Heart right ventricle (tissue), 16 donors: ENCODE results near the gene COMMD1. TPM values are rescaled to one million over a fixed set of nuclear protein-coding genes. Genes with fewer than 3 reads are reported as not detected.

Experiments used
- ATAC-seq, 8 donors: fragments of 200-7000 bp; cut with Tn5 transposase; one replicate each; pipeline ENCODE4 v1.9.1; 2020; ENCODE audit warnings: mild to moderate bottlenecking in 8 of 8, moderate library complexity in 8 of 8, moderate number of reproducible peaks in 1 of 8
- DNase-seq, 2 donors: peaks; one replicate each; pipeline ENCODE4 v3.0.0-alpha.2; 2020
- H3K27ac ChIP-seq, 10 donors: fragments of 200-600 bp; sonication (generic) in 2 of 10; one replicate each; pipeline versions ENCODE4 v1.5.0 to v1.8.0; 2020 to 2022; ENCODE audit warnings: mild to moderate bottlenecking in 3 of 10
- H3K27me3 ChIP-seq, 7 donors: fragments of 200-600 bp; one replicate each; pipeline ENCODE4 v1.8.0; 2021 to 2022; ENCODE audit warnings: mild to moderate bottlenecking in 2 of 7
- H3K36me3 ChIP-seq, 9 donors: fragments of 200-600 bp; sonication (generic) in 1 of 9; one replicate each; pipeline versions ENCODE4 v1.5.0 to v1.8.0; 2020 to 2022; ENCODE audit warnings: mild to moderate bottlenecking in 2 of 9
- H3K4me1 ChIP-seq, 9 donors: fragments of 200-600 bp; sonication (generic) in 1 of 9; one replicate each; pipeline versions ENCODE4 v1.5.0 to v1.8.0; 2020 to 2022; ENCODE audit warnings: mild to moderate bottlenecking in 4 of 9
- H3K4me3 ChIP-seq, 10 donors: fragments of 200-600 bp; sonication (generic) in 2 of 10; one replicate each; pipeline versions ENCODE4 v1.5.0 to v1.8.0; 2020 to 2022; ENCODE audit warnings: mild to moderate bottlenecking in 7 of 10, moderate library complexity in 2 of 10
- H3K9me3 ChIP-seq, 11 donors: fragments of 200-600 bp in 10 of 11; sonication (generic) in 2 of 11; one replicate each; pipeline versions ENCODE4 v1.5.0 to v1.8.0; 2013 to 2022; ENCODE audit warnings: mild to moderate bottlenecking in 2 of 11, control low read depth in 1 of 11, moderate library complexity in 1 of 11
- CTCF ChIP-seq, 9 donors: fragments of 200-600 bp; sonication (generic) in 2 of 9; IDR thresholded peaks; one replicate each; pipeline versions ENCODE4 v1.5.0 to v1.8.0; 2021 to 2022; ENCODE audit warnings: antibody characterized with exemption in 9 of 9, mild to moderate bottlenecking in 5 of 9, moderate library complexity in 1 of 9
- WGBS, 2 donors: extraction: QIAGEN DNeasy Blood & Tissue Kit; methylation state at CpG; one replicate each; pipeline ENCODE4 v1.1.7; 2013; ENCODE audit warnings: inconsistent platforms in 1 of 2; 5-methylcytosine and 5-hydroxymethylcytosine counted together
- intact Hi-C, 10 donors: fragments of 100-400 bp; cut with DNase I; formaldehyde crosslinking; loops; one replicate each; pipeline versions ENCODE4 v1.11.1 to v1.14.2; 2022
- polyA plus RNA-seq, 2 donors: library from polyadenylated mRNA; stranded (reverse); fragments of 200-250 nt; gene quantifications; one replicate each; pipeline ENCODE4 v1.2.3, GENCODE V29; 2013
- total RNA-seq, 10 donors: library from RNA; stranded (reverse); fragmentation: NEBNext Ultra II Directional in 3 of 10; extraction: Animal tissue kit (Norgen Biotek cat#: 25700) in 3 of 10; gene quantifications; one replicate each; pipeline versions ENCODE4 v1.2.1 to v1.2.4, GENCODE V29; 2021 to 2023
- donor health status: Arrhythmogenic right ventricular cardiomyopathy.
- donor health status: ischemic (EF 13 %, LVEDD 7.1; RV severe dilation, severe dysfunction).
- donor health status: healthy with polysubstance abuse.
- donor health status: DM: no; HTN: yes; CAD: no.
- donor health status: DM: no; HTN: no; CAD: no.
- donor health status: ischemic (EF 25% LVEDD 6.9; RV normal size, moderate dysfunction).
- donor health status: ischemic (EF 25% LVEDD 5.7; RV mildly dilated, moderate dysfunction).
- donor health status: healthy.
- donor health status: DM: yes; HTN: yes; CAD: no.
- donor health status: Ischemic cardiomyopathy.
- donor health status: ischemic (EF 35%, LVEDD 5.7; RV mildly dilated, moderate dysfunction).
- donor health status: nonischemic (EF 11% LVEDD 7.7; RV severe dilation, severe dysfunction).
- donor health status: DM: yes; HTN: yes; CAD: no.
- donor health status: PGD.
- donor health status: ischemic (EF 29% LVEDD 5.4; RV normal size, mild dysfunction).
- donor health status: nonischemic (EF 23%, LVEDD 6.1; RV moderate dilation, normal function).

The COMMD1 gene
- total and polyA plus RNA-seq, 12 donors: 51.1 to 90.2 (median 64.4) TPM

GRCh38 chr2:61959381-61960293, 54.2 kb downstream of the COMMD1 start:
- Histone ChIP-seq H3K9me3 (peaks cover 0 to 23% (median 0%) of the 10 kb centered on the region in 11 donors), H3K4me1 (peaks cover 0 to 15% (median 7%) of the 10 kb centered on the region in 9 donors), H3K27me3 (no peaks in the 10 kb centered on the region), H3K27ac (no peak overlapping the region), H3K4me3 (no peak overlapping the region), H3K36me3 (no peaks in the 10 kb centered on the region)
- 85 to 86% methylated on average over 7 of the region's 7 CpGs for WGBS, 2 donors
- TF ChIP-seq CTCF (IDR thresholded peaks at IDR 0.05): no peak
- ATAC-seq: no peak
- DNase-seq: no peak
- intact Hi-C loops: no loop called here

- Histone ChIP-seq H3K27me3 (no peaks in the 10 kb centered on the region), H3K4me1 (peaks cover 0 to 20% (median 8%) of the 10 kb centered on the region in 9 donors), H3K27ac (no peak overlapping the region), H3K4me3 (no peak overlapping the region), H3K36me3 (no peaks in the 10 kb centered on the region), H3K9me3 (peaks cover 0 to 23% (median 0%) of the 10 kb centered on the region in 11 donors)
- DNase-seq: no peak
- WGBS, 2 donors: 93 to 100% methylated on average over 2 of the region's 2 CpGs
- ATAC-seq: no peak
- TF ChIP-seq CTCF (IDR thresholded peaks at IDR 0.05): no peak
- intact Hi-C loops: no loop called here
Observed at GRCh38 chr2:61961231-61961901, 55.9 kb downstream of the COMMD1 start.

- Histone ChIP-seq H3K9me3 (peaks cover 0 to 23% (median 0%) of the 10 kb centered on the region in 11 donors), H3K4me1 (peaks cover 0 to 30% (median 11%) of the 10 kb centered on the region in 9 donors), H3K27me3 (no peaks in the 10 kb centered on the region), H3K36me3 (no peaks in the 10 kb centered on the region), H3K27ac (peak overlapping the region in 4 of 10 donors; percentile 0 to 32 (median 20)), H3K4me3 (no peak overlapping the region)
- intact Hi-C loops: no loop called here
- ATAC-seq: peak in 4 of 8 donors; percentile 15 to 27 (median 26)
- WGBS, 2 donors: 62 to 64% methylated on average over 5 of the region's 5 CpGs
- DNase-seq: no peak
- TF ChIP-seq CTCF (IDR thresholded peaks at IDR 0.05): no peak
Observed at GRCh38 chr2:61962095-61962984, 56.9 kb downstream of the COMMD1 start.
